ENCODE measurements around the gene PDE11A.
"Not testable (repeated sequence)": the region's sequence is repeated elsewhere in the genome, so short reads cannot be mapped to it uniquely, and the experiment has no call there.

The PDE11A gene

DNA sequence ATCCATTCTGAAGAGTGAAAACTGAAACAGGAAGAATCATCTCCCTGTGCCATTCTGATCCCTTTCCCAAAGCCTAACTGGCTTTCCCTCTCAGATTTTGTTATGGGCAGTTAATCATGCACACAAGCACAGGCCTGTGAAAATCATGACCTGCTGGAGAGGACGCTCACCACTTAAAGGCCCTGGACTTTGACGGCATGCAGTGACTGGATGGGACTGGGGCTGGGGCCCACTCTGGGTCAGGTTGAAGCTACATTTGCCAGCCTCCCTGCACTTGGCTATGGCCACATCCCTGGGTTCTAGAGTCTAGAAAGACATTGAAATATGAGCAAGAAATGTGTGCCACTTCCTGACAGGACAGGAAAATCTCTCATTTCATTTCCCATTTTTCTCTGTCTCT, 12.9 kb downstream of the PDE11A start:
- H3K4me3 Mint-ChIP-seq, result no peak overlapping the region
- ATAC-seq (no peak), DNase-seq (no peak)
- no peaks in the 10 kb centered on the region for H3K4me1 Mint-ChIP-seq
- H3K27me3 Mint-ChIP-seq, result peaks cover 6% of the 10 kb centered on the region
- H3K27ac Mint-ChIP-seq, result no peak overlapping the region
- no peaks in the 10 kb centered on the region for H3K9me3 Mint-ChIP-seq
- no peaks in the 10 kb centered on the region for H3K36me3 Mint-ChIP-seq (ENCODE audit: low read depth)

DNA sequence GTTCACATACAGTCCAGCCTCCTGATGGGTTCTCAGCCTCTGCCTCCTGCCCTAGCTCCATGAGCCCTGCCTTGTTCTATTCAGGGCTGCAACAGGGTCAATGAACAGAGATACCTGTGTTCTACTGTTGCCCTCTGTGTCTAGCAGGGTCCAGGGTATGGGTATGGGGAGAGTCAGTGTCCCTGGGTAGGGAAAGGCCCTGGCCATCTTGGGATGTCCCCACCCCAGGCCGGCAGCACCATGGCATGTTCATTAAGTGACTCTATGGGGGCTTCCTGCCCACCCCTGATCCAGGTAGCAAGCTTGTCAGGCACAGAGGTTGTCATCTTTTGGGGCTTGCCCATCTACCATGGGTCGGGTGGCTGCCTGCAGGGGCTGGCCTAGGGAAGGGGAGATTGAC, 13.5 kb downstream of the PDE11A start:
- H3K4me3 Mint-ChIP-seq, result no peak overlapping the region
- ATAC-seq (no peak), DNase-seq (no peak)
- no peak overlapping the region for H3K27ac Mint-ChIP-seq
- no peaks in the 10 kb centered on the region for H3K9me3 Mint-ChIP-seq
- peaks cover 6% of the 10 kb centered on the region for H3K27me3 Mint-ChIP-seq
- H3K4me1 Mint-ChIP-seq, result no peaks in the 10 kb centered on the region
- no peaks in the 10 kb centered on the region for H3K36me3 Mint-ChIP-seq (ENCODE audit: low read depth)

- no peaks in the 10 kb centered on the region for H3K4me1 Mint-ChIP-seq
- peaks cover 2% of the 10 kb centered on the region for H3K27me3 Mint-ChIP-seq
- no peak overlapping the region for H3K27ac Mint-ChIP-seq
- H3K9me3 Mint-ChIP-seq, result no peaks in the 10 kb centered on the region
- DNase-seq (no peak), ATAC-seq (no peak)
- no peak overlapping the region for H3K4me3 Mint-ChIP-seq
- no peaks in the 10 kb centered on the region for H3K36me3 Mint-ChIP-seq (ENCODE audit: low read depth)
Observed at GRCh38 chr2:178057179-178057680, 15.3 kb downstream of the PDE11A start.

GRCh38 chr2:178056345-178056744, 16.2 kb downstream of the PDE11A start:
- Mint-ChIP-seq H3K4me3 (no peak overlapping the region), H3K27me3 (peaks cover under 1% of the 10 kb centered on the region), H3K9me3 (no peaks in the 10 kb centered on the region), H3K36me3 (ENCODE audit: low read depth) (no peaks in the 10 kb centered on the region), H3K27ac (no peak overlapping the region), H3K4me1 (no peaks in the 10 kb centered on the region)
- DNase-seq (no peak), ATAC-seq (no peak)

DNA sequence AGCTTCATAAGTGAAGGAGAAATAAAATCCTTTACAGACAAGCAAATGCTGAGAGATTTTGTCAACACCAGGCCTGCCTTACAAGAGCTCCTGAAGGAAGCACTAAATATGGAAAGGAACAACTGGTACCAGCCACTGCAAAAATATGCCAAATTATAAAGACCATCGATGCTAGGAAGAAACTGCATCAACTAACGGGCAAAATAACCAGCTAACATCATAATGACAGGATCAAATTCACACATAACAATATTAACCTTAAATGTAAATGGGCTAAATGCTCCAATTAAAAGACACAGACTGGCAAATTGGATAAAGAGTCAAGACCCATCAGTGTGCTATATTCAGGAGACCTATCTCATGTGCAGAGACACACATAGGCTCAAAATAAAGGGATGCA, 21.3 kb downstream of the PDE11A start:
- peaks cover 17% of the 10 kb centered on the region for H3K27me3 Mint-ChIP-seq
- not testable (repeated sequence) for DNase-seq; ATAC-seq; H3K27ac Mint-ChIP-seq; H3K4me3 Mint-ChIP-seq; H3K4me1 Mint-ChIP-seq; H3K36me3 Mint-ChIP-seq (ENCODE audit: low read depth); H3K9me3 Mint-ChIP-seq

GRCh38 chr2:178047391-178047790, 25.2 kb downstream of the PDE11A start:
- no peak overlapping the region for H3K27ac Mint-ChIP-seq
- H3K4me3 Mint-ChIP-seq, result no peak overlapping the region
- ATAC-seq (no peak), DNase-seq (no peak)
- peaks cover 17% of the 10 kb centered on the region for H3K27me3 Mint-ChIP-seq
- no peaks in the 10 kb centered on the region for H3K4me1 Mint-ChIP-seq
- H3K9me3 Mint-ChIP-seq, result no peaks in the 10 kb centered on the region
- no peaks in the 10 kb centered on the region for H3K36me3 Mint-ChIP-seq (ENCODE audit: low read depth)

GRCh38 chr2:178044836-178045235, 27.7 kb downstream of the PDE11A start:
- no peak overlapping the region for H3K27ac Mint-ChIP-seq
- no peak for ATAC-seq
- no peaks in the 10 kb centered on the region for H3K36me3 Mint-ChIP-seq (ENCODE audit: low read depth)
- no peak for DNase-seq
- H3K9me3 Mint-ChIP-seq, result no peaks in the 10 kb centered on the region
- peaks cover 10% of the 10 kb centered on the region for H3K27me3 Mint-ChIP-seq
- no peak overlapping the region for H3K4me3 Mint-ChIP-seq
- no peaks in the 10 kb centered on the region for H3K4me1 Mint-ChIP-seq

GRCh38 chr2:178043266-178043665, 29.3 kb downstream of the PDE11A start:
- Mint-ChIP-seq H3K9me3 (no peaks in the 10 kb centered on the region), H3K4me1 (no peaks in the 10 kb centered on the region), H3K27ac (no peak overlapping the region), H3K27me3 (peaks cover 7% of the 10 kb centered on the region), H3K4me3 (no peak overlapping the region), H3K36me3 (ENCODE audit: low read depth) (no peaks in the 10 kb centered on the region)
- DNase-seq (no peak), ATAC-seq (no peak)

DNA sequence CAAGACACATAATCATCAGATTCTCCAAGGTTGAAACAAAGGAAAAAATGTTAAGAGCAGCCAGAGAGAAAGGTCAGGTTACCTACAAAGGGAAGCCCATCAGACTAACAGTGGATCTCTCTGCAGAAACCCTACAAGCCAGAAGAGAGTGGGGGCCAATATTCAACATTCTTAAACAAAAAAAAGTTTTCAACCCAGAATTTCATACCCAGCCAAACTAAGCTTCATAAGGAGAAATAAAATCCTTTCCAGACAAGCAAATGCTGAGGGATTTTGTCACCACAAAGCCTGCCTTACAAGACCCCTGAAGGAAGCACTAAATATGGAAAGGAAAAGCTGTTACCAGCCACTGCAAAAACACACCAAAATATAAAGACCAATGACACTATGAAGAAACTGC, 39.0 kb downstream of the PDE11A start:
- not testable (repeated sequence) for H3K27me3 Mint-ChIP-seq; H3K4me3 Mint-ChIP-seq; DNase-seq; H3K36me3 Mint-ChIP-seq (ENCODE audit: low read depth); H3K27ac Mint-ChIP-seq; ATAC-seq; H3K4me1 Mint-ChIP-seq
- H3K9me3 Mint-ChIP-seq, result peaks cover 21% of the 10 kb centered on the region

DNA sequence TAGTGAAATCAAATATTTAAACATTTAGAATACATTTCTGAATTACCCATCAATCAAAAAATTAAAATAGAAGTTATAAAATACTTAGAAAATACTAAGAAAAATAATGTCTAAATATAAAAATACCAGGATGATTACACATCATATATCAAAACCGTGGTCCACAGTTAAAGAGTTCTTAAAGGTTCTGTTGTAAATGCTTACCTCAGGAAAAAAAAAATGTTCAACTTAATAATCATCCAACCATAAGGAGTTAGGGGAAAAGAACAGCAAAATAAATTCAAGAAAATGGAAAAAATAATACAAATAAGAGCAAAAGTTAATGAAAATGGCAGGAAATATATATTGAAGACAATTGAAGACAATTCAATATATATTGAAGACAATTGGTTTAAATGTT, 43.2 kb downstream of the PDE11A start:
- Mint-ChIP-seq H3K4me1 (no peaks in the 10 kb centered on the region), H3K27me3 (peaks cover 3% of the 10 kb centered on the region), H3K36me3 (ENCODE audit: low read depth) (no peaks in the 10 kb centered on the region), H3K9me3 (peaks cover 9% of the 10 kb centered on the region), H3K4me3 (no peak overlapping the region), H3K27ac (no peak overlapping the region)
- DNase-seq (no peak), ATAC-seq (no peak)

GRCh38 chr2:178025551-178026185, 46.9 kb downstream of the PDE11A start:
- no peak overlapping the region for H3K4me3 Mint-ChIP-seq
- H3K27ac Mint-ChIP-seq, result no peak overlapping the region
- ATAC-seq (no peak), DNase-seq (no peak)
- H3K4me1 Mint-ChIP-seq, result no peaks in the 10 kb centered on the region
- peaks cover 3% of the 10 kb centered on the region for H3K27me3 Mint-ChIP-seq
- no peaks in the 10 kb centered on the region for H3K36me3 Mint-ChIP-seq (ENCODE audit: low read depth)
- no peaks in the 10 kb centered on the region for H3K9me3 Mint-ChIP-seq

- H3K4me1 Mint-ChIP-seq, result no peaks in the 10 kb centered on the region
- H3K27me3 Mint-ChIP-seq, result peaks cover 3% of the 10 kb centered on the region
- H3K9me3 Mint-ChIP-seq, result no peaks in the 10 kb centered on the region
- no peaks in the 10 kb centered on the region for H3K36me3 Mint-ChIP-seq (ENCODE audit: low read depth)
- no peak for DNase-seq
- H3K27ac Mint-ChIP-seq, result no peak overlapping the region
- H3K4me3 Mint-ChIP-seq, result no peak overlapping the region
- ATAC-seq, result no peak
Observed at GRCh38 chr2:178018141-178018540, 54.4 kb downstream of the PDE11A start.

- no peak overlapping the region for H3K4me3 Mint-ChIP-seq
- no peak for DNase-seq
- no peaks in the 10 kb centered on the region for H3K9me3 Mint-ChIP-seq
- H3K36me3 Mint-ChIP-seq (ENCODE audit: low read depth), result no peaks in the 10 kb centered on the region
- H3K4me1 Mint-ChIP-seq, result no peaks in the 10 kb centered on the region
- H3K27ac Mint-ChIP-seq, result no peak overlapping the region
- no peak for ATAC-seq
- peaks cover 3% of the 10 kb centered on the region for H3K27me3 Mint-ChIP-seq
Observed at GRCh38 chr2:178016612-178017011, 56.0 kb downstream of the PDE11A start.

- H3K4me1 Mint-ChIP-seq, result no peaks in the 10 kb centered on the region
- no peak overlapping the region for H3K4me3 Mint-ChIP-seq
- DNase-seq (no peak), ATAC-seq (no peak)
- H3K27ac Mint-ChIP-seq, result no peak overlapping the region
- no peaks in the 10 kb centered on the region for H3K9me3 Mint-ChIP-seq
- no peaks in the 10 kb centered on the region for H3K36me3 Mint-ChIP-seq (ENCODE audit: low read depth)
- H3K27me3 Mint-ChIP-seq, result no peaks in the 10 kb centered on the region
Observed at GRCh38 chr2:178012639-178013038, 59.9 kb downstream of the PDE11A start.

- no peaks in the 10 kb centered on the region for H3K36me3 Mint-ChIP-seq (ENCODE audit: low read depth)
- H3K4me3 Mint-ChIP-seq, result no peak overlapping the region
- no peaks in the 10 kb centered on the region for H3K4me1 Mint-ChIP-seq
- ATAC-seq (no peak), DNase-seq (no peak)
- H3K27me3 Mint-ChIP-seq, result no peaks in the 10 kb centered on the region
- no peaks in the 10 kb centered on the region for H3K9me3 Mint-ChIP-seq
- no peak overlapping the region for H3K27ac Mint-ChIP-seq
Observed at GRCh38 chr2:178009813-178010212, 62.8 kb downstream of the PDE11A start.

Data from activated naive CD8-positive, alpha-beta T cell treated with anti-CD3 and anti-CD28 coated beads, Interleukin-2, amount 50 U/mL, for 24 hours (primary cell).